K562 (cell line): ENCODE results near the gene FAM53C. TPM values are rescaled to one million over a fixed set of nuclear protein-coding genes. Genes with fewer than 3 reads are reported as not detected.

ENCODE experiments used
- ADNP ChIP-seq: fragments of 200-800 bp; sonication (Bioruptor generic); IDR thresholded peaks from 2 replicates; pipeline ENCODE4 v1.6.1; 2016; ENCODE audit warnings: missing genetic modification characterization, missing compliant biosample characterization
- AFF4 ChIP-seq: sonication (generic); formaldehyde crosslinking; IDR thresholded peaks from 2 replicates; pipeline ENCODE4 v1.8.0; 2023; ENCODE audit warnings: mild to moderate bottlenecking, missing genetic modification reagents
- ASH1L ChIP-seq: fragments of 450-650 bp; IDR thresholded peaks from 2 replicates; pipeline ENCODE4 v1.6.1; 2018; ENCODE audit warnings: borderline replicate concordance, mild to moderate bottlenecking, low read depth; ENCODE audit not compliant: partially characterized antibody
- CHAMP1 ChIP-seq: fragments of 450-650 bp; IDR thresholded peaks from 2 replicates; pipeline ENCODE4 v1.6.1; 2016; ENCODE audit warnings: mild to moderate bottlenecking
- FIP1L1 ChIP-seq: fragments of 200-400 bp; formaldehyde crosslinking; IDR thresholded peaks from 2 replicates; pipeline ENCODE4 v1.6.1; 2018; ENCODE audit warnings: mild to moderate bottlenecking, low read depth, low read length; ENCODE audit not compliant: poor library complexity, severe bottlenecking
- GABPB1 ChIP-seq: sonication (generic); formaldehyde crosslinking; IDR thresholded peaks from 2 replicates; pipeline ENCODE4 v1.8.0; 2022; ENCODE audit warnings: mild to moderate bottlenecking, missing genetic modification reagents
- KDM4B ChIP-seq, 2 experiments: fragments of 450-650 bp in 1 of 2; sonication (generic) in 1 of 2; IDR thresholded peaks; 2 replicates each; pipeline ENCODE4 v1.6.1; 2016 to 2017; ENCODE audit warnings: borderline replicate concordance in 2 of 2, antibody characterized with exemption in 1 of 2, low read depth in 1 of 2, mild to moderate bottlenecking in 1 of 2
- NFIX ChIP-seq: fragments of 250-450 bp; sonication (Bioruptor Pico); IDR thresholded peaks from 2 replicates; pipeline ENCODE4 v1.4.0; 2020; ENCODE audit warnings: low read depth, mild to moderate bottlenecking, moderate library complexity
- OTX1 ChIP-seq: fragments of 450-650 bp; formaldehyde crosslinking; IDR thresholded peaks from 2 replicates; pipeline ENCODE4 v1.4.0; 2022; ENCODE audit warnings: mild to moderate bottlenecking
- SMAD4 ChIP-seq: fragments of 250-450 bp; sonication (Bioruptor Pico); conservative IDR thresholded peaks from 2 replicates; pipeline ENCODE4 v1.8.0; 2021; ENCODE audit warnings: inconsistent platforms, mild to moderate bottlenecking, moderate library complexity
- SREBF2 ChIP-seq: sonication (generic); formaldehyde crosslinking; IDR thresholded peaks from 2 replicates; pipeline ENCODE4 v1.4.0; 2020; ENCODE audit warnings: mild to moderate bottlenecking, missing genetic modification reagents
- TAF1 ChIP-seq: IDR thresholded peaks from 2 replicates; pipeline ENCODE4 v1.6.1; 2011; ENCODE audit warnings: mild to moderate bottlenecking, low read length, moderate library complexity; ENCODE audit not compliant: insufficient read depth, control insufficient read depth, severe bottlenecking; ENCODE audit errors: extremely low read depth
- ZNF143 ChIP-seq: sonication (generic); formaldehyde crosslinking; IDR thresholded peaks from 2 replicates; pipeline ENCODE4 v1.9.0; 2022; ENCODE audit warnings: mild to moderate bottlenecking, missing genetic modification reagents
- ZNF232 ChIP-seq: sonication (generic); formaldehyde crosslinking; IDR thresholded peaks from 2 replicates; pipeline ENCODE4 v1.8.0; 2022; ENCODE audit warnings: mild to moderate bottlenecking, missing genetic modification reagents
- ZNF398 ChIP-seq: fragments of 250-450 bp; sonication (Bioruptor Pico); IDR thresholded peaks from 2 replicates; pipeline ENCODE4 v1.8.0; 2021; ENCODE audit warnings: moderate library complexity, mild to moderate bottlenecking, inconsistent platforms
- ZNF512 ChIP-seq: IDR thresholded peaks from 2 replicates; pipeline ENCODE4 v1.6.1; 2016; ENCODE audit warnings: missing genetic modification characterization, missing compliant biosample characterization
- ZNF668 ChIP-seq: fragments of 250-450 bp; sonication (Bioruptor Pico); IDR thresholded peaks from 2 replicates; pipeline ENCODE4 v1.8.0; 2022; ENCODE audit warnings: mild to moderate bottlenecking, inconsistent platforms
- ZNF830 ChIP-seq: fragments of 250-450 bp; sonication (Bioruptor Pico); IDR thresholded peaks from 2 replicates; pipeline ENCODE4 v1.5.0; 2021; ENCODE audit warnings: mild to moderate bottlenecking
- polyA plus RNA-seq, 8 experiments: library from polyadenylated mRNA; depleted of rRNA in 4 of 8; stranded (reverse) in 5 of 8; unstranded in 3 of 8; fragments of >200 nt; fragmentation: Nextera tagmentation in 2 of 8; fragmentation: Illumina TruSeq in 1 of 8; extraction: Ambion mirVana in 2 of 8; extraction: Trizol in 1 of 8; gene quantifications; 2 replicates each; pipeline versions ENCODE4 v1.2.1 to v1.2.3, GENCODE V29; 2011 to 2014; ENCODE audit warnings: inconsistent platforms in 1 of 8, missing spikeins in 1 of 8
- total RNA-seq, 7 experiments: library from RNA; depleted of rRNA in 6 of 7; stranded (reverse); fragments of >200 nt in 6 of 7; fragmentation: Illumina TruSeq in 2 of 7; extraction: Trizol in 2 of 7; gene quantifications; 2 replicates each; pipeline versions ENCODE4 v1.2.1 to v1.2.3, GENCODE V29; 2011 to 2021; ENCODE audit warnings: low replicate concordance in 1 of 7

Gene FAM53C
- total and polyA plus RNA-seq, 9 of the 15 experiments (the other 6 are each of a cell fraction or from before 2014, with no cell fraction given), result 9.7 to 38.5 (median 25.2) TPM

GRCh38 chr5:138352071-138352721, 14.1 kb downstream of the FAM53C start, which contains the start of gene KDM3B (continued):
- TF ChIP-seq TAF1 (peak; percentile 51), FIP1L1 (peak; percentile 94), CHAMP1 (peak; percentile 100), AFF4 (peak; percentile 44; the same call in 1 of the 2 replicates), ZNF830 (CRISPR knock-in tag) (0 out of 2 replicates have a peak, but pooled peaks have one; percentile 49), ZNF668 (no peak), ZNF398 (CRISPR knock-in tag) (no peak), SREBF2 (CRISPR knock-in tag) (no peak), NFIX (CRISPR knock-in tag) (no peak), ZNF143 (CRISPR knock-in tag) (no peak), GABPB1 (CRISPR knock-in tag) (peak; percentile 68; the same call in 1 of the 2 replicates), ZNF232 (CRISPR knock-in tag) (no peak), ASH1L (no peak), SMAD4 (peak; percentile 24), KDM4B (IDR thresholded peaks at IDR 0.05; ENCODE audit: borderline replicate concordance in 2 of 2, low read depth in 1 of 2) (peak in 1 of 2 experiments; percentile 67; a peak in 1 of 4 replicates), ZNF512 (no peak), ADNP (tag) (peak; percentile 89), OTX1 (CRISPR knock-in tag) (no peak)
